Loucy (cell line): Measurements from ENCODE around the gene RALGPS1.

Source experiments
- EZH2phosphoT487 ChIP-seq: fragments of 200-600 bp; IDR thresholded peaks from 2 replicates; pipeline ENCODE4 v1.6.1; 2018; ENCODE audit warnings: antibody characterized with exemption, mild to moderate bottlenecking, moderate library complexity, borderline replicate concordance
- TF ChIP-seq, protein P1 (sequence below): fragments of 200-600 bp; sonication (generic); conservative IDR thresholded peaks from 2 replicates; pipeline ENCODE4 v1.5.1; 2014; ENCODE audit warnings: mild to moderate bottlenecking, antibody characterized with exemption, low read length

DNA sequence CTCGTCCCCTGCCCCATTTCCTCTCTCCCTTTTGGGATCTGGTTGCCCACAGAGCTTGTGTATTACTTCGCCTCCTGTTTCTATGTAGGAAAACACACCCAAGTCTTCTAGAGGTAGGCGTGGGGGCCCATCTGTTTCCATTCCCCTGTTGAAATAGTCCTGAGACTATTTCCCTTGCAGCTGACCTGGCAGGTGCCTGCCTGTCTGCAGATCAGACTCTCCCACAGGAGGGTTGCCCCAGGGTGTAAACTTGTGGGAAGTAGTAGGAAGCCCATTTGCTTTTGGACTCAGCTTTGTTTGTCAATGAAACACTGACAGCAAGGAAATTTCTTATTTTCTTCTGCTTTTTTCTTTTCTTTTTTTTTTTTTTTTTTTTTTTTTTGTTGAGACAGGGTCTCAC lies 333.7 kb downstream of the RALGPS1 start:
- TF ChIP-seq, protein P1, sequence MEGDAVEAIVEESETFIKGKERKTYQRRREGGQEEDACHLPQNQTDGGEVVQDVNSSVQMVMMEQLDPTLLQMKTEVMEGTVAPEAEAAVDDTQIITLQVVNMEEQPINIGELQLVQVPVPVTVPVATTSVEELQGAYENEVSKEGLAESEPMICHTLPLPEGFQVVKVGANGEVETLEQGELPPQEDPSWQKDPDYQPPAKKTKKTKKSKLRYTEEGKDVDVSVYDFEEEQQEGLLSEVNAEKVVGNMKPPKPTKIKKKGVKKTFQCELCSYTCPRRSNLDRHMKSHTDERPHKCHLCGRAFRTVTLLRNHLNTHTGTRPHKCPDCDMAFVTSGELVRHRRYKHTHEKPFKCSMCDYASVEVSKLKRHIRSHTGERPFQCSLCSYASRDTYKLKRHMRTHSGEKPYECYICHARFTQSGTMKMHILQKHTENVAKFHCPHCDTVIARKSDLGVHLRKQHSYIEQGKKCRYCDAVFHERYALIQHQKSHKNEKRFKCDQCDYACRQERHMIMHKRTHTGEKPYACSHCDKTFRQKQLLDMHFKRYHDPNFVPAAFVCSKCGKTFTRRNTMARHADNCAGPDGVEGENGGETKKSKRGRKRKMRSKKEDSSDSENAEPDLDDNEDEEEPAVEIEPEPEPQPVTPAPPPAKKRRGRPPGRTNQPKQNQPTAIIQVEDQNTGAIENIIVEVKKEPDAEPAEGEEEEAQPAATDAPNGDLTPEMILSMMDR = no peak
- no peak for TF ChIP-seq EZH2phosphoT487
